Stimulated activated CD8-positive, alpha-beta memory T cell treated with anti-CD3 and anti-CD28 coated beads, Interleukin-2, amount 100 ng/mL, for 1 hour (primary cell): ENCODE results near the gene RSRC1.

Experiments
- DNase-seq, 2 donors: peaks; one replicate each; pipeline ENCODE4 v3.0.0-alpha.2; 2020; ENCODE audit warnings: low read depth in 2 of 2

The RSRC1 gene

DNA sequence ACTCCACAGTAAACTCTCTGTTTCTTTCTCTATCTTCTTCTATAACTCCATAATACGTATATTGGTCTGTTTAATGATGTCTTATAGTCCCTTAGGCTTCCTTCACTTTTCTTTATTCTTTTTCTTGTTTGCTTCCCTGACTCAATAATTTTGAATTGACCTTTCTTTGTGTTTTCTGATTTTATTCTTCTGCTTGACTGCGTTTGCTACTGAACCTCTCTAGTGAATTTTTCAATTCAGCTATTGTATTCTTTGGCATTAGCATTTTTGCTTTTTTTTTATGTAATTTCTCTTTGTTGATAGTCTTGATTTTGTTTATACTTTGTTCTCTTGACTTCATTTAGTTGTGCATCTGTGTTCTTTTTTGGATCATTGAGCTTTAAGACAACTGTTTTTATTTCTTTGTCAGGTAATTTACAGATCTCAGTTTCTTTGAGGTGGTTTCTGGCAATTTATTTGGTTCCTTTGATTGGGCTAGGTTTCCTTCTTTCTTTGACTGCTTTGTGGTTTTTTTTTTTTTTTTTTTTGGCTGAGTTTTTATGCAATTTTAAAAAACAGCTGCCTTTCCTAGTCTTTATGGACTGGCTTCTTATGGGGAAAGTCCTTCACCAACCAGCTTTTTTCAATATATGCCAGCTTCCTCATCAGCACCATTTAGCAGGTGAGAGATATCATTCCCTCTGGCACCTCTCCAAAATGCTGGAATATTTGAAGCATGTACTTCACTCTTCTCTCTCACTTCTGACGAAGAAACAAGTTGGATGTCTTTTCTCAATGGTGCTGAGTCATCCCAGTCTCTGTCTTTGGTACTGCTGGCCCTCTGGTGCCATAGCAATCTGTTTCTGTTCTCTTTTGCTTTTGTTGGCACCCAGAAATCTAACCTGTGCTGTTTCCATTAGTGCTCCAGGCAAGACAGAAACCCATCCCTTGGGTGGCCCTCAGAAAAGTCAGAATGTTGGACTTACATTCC is 17.6 kb downstream of the RSRC1 start:
- no peak for DNase-seq

DNA sequence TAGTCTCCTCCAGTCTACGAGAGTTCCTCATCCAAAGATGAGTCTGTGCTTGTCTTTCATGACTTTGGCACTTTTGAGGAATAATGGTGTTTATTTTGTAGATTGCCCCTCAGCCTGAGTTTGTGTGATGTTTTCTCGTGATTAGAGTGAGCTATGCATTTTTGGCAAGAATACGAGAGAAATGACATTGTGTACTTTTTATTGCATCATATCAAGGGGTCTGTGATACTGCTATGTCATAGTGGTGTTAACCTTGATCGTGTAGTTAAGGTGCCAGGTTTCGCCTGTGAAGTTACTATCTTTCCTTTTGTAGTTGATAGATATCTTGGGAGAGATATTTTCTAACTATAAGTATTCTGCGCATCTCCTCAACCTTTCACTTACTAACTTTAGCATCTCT is 18.9 kb downstream of the RSRC1 start:
- no peak for DNase-seq

DNA sequence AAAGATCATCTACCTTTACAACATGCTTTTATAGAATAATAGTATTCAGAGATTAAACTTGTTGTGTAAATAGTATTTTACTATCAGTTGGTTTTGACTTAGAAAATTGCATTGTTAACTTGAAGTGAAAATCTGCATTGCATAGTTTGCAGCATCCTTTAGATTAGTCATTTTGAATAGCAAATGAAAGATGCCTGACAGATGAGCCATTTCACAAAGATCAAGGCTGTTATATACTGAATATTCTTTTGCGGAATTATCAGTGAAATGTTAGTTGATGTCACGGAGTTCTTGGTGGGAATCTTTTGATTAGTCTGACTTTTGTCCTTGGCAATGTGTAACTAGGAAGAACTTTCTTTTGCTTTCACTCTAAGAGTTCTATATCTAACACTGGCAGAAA is 24.5 kb downstream of the RSRC1 start:
- no peak for DNase-seq

DNA sequence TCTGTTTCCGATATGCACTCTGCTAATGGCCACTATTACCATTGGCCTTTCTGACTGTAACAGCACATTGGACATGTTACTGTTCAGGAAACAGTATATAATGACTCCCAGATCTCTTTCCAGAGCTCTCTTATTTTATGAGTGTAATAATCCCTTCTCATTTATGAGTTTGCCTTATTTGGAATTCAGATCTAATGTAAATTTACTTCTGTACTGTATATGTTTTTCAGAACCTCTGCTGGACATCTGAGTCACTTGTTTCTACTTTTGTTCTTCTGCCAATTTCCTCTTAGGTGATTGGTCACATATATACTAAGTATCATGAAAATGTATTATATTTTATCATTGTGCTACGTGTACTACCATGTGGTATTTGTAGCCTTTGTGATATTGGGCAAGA is 30.5 kb downstream of the RSRC1 start:
- no peak for DNase-seq

DNA sequence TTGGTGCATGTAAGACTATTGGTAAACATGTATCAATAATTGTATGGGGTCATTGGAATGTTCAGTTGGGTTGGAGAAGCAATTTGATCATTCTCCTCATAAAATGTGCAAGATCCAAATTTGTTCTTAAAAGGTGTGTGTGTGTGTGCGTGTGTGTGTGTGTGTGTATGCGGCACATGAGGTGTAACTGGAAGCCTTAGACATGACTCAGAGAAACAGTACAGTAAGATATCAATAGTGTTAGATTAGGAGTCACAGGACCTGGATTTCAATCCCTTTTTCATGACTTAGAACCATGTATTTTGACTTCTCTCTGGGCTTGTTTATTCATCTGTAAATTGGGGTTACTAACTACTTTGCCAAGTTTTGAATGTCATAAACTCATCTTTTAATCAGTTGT is 38.3 kb downstream of the RSRC1 start:
- no peak for DNase-seq

DNA sequence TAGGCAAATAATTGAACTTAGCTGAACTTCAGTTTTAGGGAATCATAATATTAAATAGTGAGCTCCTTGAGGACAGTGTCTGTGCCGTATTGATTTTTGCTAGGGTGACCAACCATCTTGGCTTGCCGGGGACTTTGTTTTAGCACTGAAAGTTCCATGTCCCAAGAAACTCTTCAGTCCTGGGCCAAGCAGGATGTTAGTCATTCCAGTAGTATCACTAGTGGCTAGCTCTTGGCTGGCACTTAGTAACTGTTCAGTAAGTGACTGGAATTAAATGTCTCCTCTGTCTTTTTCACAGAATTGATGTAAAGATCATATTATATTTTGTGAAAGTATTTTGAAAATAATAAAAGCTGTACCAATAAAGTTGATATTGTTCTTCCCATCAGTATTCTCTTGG is 42.3 kb downstream of the RSRC1 start:
- DNase-seq = no peak

DNA sequence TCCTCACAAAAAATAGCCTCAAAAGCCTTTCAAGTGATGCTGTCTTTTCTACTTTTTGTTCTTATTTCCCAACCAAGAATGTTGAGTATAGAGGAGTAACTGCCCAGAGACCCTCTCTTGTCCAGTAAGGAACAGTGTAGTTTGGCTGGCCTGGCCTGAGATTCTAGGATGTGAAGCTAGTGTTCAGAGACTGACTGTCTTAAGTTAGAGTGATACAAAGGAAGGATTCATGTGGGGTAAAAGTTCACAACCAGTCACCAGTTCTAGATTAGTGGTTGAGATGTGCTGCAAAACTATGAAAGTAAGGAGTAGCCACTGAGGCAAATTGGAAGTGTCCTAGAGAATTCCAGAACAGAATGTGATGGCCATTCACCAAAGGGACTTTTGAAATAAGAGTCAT is 49.1 kb downstream of the RSRC1 start:
- no peak for DNase-seq

DNA sequence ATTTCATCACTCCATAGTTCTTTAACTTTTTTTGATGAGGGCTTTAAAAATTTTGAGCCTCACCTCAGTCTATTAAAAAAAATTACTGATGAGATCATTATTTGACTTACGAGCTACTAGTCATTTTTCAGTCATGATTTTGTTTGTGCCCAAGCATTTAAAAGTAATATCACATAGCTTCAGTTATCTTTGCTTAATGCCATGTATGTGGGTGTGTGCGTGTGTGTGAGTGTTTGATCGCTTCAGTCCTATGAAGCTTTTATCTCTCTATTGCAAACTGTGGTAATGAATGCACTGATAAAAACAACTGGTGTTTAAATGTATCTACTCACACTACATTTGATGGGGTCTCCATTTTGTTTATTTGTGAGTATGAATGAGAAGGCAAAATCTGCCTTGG is 49.8 kb downstream of the RSRC1 start:
- DNase-seq = no peak

DNA sequence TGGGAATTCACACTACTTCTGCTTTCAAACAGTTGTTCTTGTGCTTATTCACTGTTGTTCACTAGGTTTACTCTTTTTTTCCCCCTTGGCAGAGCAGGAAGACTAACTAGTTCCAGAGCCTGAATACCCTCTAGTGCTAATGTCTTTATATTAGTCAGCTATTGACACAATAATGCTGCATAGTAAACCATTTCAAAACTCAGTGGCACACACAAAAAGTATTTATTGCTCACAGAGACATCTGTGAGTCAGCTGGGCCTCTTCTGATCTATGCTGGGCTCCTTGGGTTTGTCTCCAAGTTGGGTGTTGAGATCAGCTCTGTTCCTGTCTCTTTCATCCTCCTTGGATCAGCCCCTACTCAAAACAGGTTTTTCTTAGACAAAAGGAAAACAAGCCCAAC is 51.1 kb downstream of the RSRC1 start:
- DNase-seq = no peak

DNA sequence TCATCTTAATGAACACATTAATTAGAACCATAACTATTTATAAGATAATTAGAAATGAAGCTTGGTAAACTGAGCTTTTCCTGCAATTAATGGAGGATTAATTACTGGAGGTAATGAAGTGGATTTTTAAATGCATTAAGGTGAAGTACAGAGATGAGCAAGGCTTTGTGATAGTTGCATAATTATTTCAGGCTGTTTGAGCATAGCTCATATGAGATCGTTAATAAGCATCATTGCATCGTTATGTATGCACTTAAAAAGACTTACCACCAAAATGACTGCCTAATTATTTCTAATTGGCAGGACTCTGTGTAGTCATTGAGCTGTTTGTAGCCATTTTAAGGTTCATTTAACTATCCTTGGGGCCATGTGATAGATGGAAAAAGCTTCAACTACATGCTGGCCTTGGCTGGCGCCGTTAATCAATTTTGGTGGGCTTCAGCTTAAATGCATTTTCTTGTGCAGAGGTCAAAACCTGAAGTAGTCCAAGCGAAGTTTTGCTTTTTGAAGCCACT is 55.3 kb downstream of the RSRC1 start:
- no peak for DNase-seq

DNA sequence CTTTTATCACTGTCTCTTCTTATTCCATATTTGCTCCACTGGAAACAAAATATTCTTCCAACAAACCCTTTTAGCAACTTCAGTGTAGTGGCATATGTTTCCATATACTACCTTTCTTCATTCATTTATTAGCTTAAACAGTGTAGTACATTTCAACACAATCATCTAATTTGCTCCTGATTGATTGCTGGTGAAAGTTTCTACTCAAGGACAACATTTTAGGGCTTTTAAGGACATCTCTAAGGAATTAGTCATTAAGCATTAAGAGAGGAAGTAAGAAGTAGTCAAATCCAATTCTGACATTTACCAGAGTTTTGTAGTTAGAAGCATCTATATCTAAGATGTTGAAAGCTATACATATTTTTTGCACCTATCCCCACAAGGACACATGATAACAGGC is 55.8 kb downstream of the RSRC1 start:
- no peak for DNase-seq

DNA sequence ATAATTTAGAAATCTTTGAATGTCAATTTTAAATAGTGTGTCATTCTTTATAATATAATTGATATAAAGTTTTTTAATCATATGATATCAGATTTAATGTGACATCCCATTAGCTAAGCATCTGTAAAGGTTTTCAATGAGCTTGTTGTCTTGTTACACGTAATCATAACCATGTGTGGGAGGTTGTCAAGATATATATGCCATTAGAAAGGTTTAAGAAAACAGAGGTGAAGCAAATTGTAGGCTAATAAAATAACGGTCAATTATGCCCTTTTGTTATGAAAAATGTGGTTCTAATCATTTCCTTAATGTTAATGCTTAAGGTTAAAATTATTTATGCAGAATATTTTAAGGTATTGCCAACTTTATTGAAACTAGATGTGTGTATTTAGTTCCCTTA is 56.3 kb downstream of the RSRC1 start:
- DNase-seq = no peak

DNA sequence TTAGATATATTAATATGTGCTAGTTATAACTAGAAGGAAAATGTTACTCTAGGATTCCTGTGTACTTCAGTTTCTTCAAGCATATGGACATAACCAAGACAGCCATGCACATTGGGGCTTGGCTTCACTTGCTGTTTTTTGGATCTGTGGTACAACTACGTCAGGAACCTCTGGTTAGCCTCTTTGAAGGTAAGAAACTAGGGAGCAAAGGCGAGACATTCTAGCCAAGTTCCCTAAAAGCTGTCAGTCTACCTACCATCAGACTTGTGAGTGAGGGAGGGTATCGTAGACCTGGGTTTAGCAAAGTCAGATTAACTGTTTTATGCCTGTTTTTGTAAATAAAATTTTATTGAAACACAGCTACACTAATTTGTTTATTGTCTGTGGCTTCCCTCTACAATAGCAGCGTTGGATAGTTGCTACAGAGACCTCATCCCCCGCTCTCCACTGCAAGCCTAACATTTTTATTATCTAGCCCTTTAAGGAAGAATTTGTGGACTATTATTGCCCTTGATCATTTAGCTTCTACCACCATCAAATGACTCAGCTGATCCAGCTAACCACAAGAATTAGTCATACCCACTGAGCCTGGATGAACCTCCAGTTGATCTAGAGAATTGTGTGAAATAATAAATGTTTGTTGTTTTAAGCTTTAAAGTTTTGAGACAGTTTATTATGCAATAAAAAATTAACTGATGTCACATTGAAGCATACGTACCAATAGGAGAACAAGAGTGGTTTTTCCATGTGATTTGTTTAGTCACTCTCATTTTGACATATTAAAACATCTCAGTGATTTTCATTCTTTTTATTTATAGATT is 58.1 kb downstream of the RSRC1 start:
- no peak for DNase-seq

DNA sequence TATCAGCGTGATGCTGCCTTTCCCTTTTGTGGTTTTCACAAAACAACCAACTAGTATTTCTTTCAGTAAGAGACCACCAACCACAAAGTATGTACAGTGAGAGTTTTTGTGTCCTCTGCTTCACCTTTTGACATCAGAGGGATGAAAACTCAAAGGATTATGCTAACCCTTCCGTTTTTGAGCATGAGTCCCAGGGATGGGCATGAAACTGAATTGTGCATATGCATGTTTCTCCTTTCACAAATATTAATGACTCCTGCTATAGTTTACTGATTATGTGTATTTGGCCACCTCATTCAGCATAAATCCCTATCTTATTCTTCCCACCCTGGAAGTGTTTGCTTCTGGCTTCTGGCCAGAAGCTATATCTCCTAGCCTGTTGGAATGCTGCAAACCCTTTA is 59.2 kb downstream of the RSRC1 start:
- DNase-seq = no peak

DNA sequence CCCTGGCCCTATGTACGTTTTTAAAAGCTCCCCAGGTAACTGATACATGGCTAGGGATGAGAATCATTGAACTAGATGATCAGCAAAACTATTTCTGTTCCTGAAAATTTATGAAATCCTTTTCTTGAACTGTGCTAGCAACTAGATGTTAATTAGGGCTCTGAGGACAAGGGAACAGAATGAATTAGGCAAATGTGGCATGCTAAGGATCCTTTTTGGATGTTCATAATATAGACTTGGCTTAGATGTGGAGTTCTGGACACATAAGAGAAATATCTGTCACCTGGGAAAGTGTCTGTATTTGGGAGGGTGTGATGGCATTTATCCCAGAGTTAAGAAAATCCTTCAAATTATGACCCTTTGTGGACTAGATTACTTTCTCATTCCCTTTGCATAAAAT is 71.2 kb downstream of the RSRC1 start:
- DNase-seq = no peak

DNA sequence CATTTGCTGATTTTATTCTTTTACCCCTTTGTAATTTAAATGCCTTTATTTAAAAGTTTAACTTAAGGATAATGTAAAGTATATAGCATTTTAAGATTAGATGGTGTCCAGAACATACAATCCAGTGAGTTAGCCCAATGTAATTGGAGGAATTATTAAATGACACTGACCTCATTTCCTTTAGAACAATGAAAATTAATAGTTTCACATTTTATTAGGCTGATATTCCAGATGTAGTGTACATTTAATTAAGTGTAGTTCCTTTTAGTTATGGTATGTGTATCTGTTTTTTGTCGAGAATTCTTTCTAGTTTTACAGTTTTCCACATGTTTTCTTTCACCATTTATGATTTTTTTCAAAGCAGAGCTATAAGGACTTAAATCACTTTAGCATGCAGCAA is 75.8 kb downstream of the RSRC1 start:
- no peak for DNase-seq

DNA sequence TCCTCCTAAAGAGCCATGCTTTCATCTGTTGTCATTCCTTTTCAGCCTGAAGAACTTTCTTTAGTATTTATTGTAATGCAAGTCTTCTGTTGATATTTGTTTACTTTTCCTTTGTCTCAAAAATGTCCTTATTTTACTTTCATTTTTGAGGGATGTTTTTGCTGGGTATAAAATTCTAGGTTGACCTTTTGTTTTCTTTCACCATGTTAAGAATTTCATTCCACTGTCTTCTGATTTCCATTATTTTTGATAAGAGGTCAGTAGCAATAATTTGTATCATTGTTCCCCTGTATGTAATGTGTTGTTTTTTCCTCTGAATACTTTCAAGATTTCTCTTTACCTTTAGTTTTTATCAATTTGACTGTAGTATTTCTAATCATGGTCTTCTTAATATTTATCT is 91.1 kb downstream of the RSRC1 start:
- DNase-seq = no peak

DNA sequence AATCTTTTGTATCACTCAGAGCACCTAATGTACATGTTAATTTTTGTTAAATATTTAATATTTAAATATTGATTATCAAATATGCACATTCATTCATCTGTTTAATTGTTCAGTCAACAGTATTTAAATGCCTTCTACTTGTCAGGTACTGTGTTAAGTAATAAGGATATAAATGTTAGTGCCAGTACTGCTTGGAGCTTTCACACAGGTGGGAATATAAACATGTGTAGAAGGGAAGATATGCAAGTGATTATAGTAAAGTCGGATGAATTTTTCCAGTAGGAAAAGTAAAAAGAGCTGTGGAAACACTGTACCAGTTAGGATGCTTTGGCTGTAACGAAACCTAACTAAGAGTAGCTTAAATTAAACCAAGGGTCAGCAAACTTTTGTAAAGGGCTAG is 95.4 kb downstream of the RSRC1 start:
- DNase-seq = no peak

DNA sequence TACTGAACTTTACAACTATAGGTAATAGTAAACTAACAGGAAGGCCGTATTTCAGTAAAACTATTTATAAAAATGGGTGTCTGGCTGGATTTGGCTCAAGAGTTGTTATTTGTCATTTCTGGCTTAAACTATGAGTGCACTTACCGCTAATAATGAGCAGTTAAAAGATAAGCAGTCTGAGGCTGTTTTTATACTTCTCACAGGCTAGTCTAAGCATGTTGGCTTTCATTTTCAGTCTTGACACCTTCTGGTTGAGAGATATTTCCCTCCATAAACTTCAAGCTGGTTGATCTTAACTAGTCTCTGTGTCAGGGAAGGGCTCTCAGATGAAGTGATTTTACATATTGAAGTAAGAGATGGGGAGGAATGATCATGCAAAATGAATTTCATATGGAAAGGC is 96.1 kb downstream of the RSRC1 start:
- DNase-seq = no peak

DNA sequence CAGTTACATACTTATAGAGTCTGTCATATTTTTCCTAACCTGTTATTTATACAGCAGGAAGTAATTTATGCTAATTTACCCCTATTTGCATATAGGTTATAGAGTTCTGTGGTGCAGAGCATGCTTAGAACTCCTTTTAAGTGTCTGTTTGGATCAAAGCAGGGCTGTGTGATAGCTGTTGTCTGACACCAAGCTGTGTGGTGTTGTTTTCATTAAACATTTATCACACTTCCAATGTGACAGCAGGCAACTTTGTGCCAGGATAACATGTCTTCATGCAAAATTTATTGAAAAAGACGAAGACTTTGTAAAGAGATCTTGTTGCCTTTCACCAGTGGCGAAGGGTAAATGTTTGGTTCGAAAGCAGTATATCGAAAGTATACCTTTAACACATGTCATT is 100.2 kb downstream of the RSRC1 start:
- DNase-seq = no peak

DNA sequence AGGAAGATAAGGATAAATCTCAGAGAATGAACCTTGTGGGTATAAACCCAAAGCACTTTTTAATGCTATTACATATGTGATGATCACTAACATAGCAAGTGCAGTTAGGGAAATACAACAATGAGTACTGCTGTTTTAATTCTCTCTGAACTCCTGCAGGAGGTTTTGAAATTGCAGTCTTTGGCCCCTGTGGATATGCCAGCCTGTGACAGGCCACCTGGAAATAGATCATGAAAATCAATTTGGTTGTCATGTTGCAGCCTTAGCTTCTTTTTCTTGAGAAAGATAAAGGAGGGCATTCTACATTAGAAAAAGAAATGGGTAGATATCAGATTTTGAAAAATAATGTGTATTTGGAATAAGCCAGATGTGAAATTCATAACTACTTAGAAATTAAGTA is 103.6 kb downstream of the RSRC1 start:
- no peak for DNase-seq

DNA sequence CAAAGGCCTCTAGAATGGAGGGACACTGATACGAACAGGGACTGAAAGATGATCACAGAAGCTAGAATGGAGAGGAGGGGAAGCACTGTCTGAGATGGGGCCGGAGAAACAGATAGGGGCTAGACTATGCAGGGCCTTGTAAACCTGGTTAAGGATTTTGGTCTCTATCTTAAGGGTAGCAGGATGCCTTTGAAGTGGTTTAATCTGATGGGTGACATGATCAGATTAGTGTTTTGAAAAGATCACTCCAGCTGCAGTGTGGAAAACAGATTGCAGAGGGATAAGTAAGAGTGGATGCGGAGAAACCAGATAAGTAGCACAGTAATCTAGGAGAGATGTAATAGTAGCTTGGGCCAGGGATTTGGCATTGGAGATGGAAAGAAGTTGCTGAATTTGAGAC is 108.1 kb downstream of the RSRC1 start:
- no peak for DNase-seq

DNA sequence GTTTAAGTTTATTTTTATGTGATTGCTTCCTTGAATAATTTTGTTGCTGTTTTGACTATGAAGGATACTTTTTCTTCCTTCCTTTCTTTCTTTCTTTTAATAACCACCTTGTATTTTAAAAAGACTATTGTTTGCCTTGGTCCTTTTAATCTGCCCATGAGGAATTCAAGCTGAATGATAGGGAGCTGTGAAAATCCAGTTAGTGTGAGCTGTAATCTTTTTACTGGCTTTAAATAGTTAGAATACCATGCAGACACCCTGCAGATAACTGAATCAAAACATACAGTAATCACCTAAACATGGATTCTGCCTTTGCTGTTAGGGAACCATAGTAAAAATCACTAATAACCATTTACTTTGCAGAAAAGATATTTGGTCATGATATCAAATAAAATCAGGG is 110.7 kb downstream of the RSRC1 start:
- DNase-seq = no peak
